Measurements from ENCODE around the gene JAKMIP2. TPM values are rescaled to one million over a fixed set of nuclear protein-coding genes. Genes with fewer than 3 reads are reported as not detected.

JAKMIP2 gene
- total and polyA plus RNA-seq, 11 donors = under 0.01 to 1.5 (median 0.16) TPM; not detected in 1

DNA sequence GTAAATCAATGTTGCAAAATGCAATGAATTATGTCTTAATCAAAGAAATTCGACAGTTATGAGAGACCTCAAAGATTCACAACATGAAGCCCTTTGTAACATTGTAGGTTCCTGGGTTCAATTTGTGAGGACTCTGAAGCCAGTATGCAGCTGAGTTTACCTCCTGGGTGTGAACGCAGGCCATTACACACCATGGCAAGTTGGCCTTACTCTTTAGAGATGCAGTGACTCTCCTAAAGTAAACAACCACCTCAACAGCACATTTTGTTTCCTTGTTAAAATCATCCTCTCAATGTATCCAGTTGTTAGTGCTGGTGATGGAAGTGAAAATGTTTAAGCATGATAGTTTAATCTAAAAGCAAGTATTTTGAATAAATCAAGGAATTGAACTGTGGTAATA is 73.8 kb downstream of the JAKMIP2 start:
- H3K4me1 ChIP-seq = no peaks in the 10 kb centered on the region
- H3K36me3 ChIP-seq = no peaks in the 10 kb centered on the region
- no peak for DNase-seq
- H3K4me3 ChIP-seq = no peak overlapping the region
- no peak overlapping the region for H3K27ac ChIP-seq
- ATAC-seq = no peak
- WGBS, 4 donors = 74 to 77% (median 75%) methylated on average over 2 of the region's 2 CpGs
- H3K27me3 ChIP-seq = no peaks in the 10 kb centered on the region
- intact Hi-C loops (cut with DNase I) = no loop called here
- no peaks in the 10 kb centered on the region for H3K9me3 ChIP-seq
- TF ChIP-seq POLR2A (IDR thresholded peaks at IDR 0.05) (no peak), CTCF (IDR thresholded peaks at IDR 0.05) (no peak)

DNA sequence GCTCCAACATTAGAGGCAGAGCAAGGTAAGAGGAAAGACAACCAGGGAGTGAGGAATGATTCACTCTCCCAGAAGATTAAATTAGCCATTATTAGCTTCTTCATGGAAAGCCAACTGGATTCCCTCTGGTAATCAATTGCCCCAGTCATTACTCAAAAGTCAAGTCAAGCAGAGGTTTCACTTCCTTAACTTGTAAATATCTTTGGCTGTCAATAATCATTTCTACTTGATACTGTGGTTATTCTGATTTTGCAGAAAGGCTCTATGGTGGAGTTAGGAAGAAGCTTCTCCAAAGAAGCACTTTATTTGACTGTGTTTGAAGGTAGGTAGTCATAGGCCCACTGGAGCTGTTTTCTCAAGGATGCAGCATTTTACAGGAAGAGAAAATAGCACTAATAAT is 78.0 kb downstream of the JAKMIP2 start:
- no peak overlapping the region for H3K4me3 ChIP-seq
- TF ChIP-seq POLR2A (IDR thresholded peaks at IDR 0.05) (no peak), CTCF (IDR thresholded peaks at IDR 0.05) (no peak)
- H3K36me3 ChIP-seq = no peaks in the 10 kb centered on the region
- intact Hi-C loops (cut with DNase I) = no loop called here
- no peaks in the 10 kb centered on the region for H3K4me1 ChIP-seq
- H3K27me3 ChIP-seq = peaks cover 0 to 3% (median 0%) of the 10 kb centered on the region in 9 donors
- DNase-seq = no peak
- no peaks in the 10 kb centered on the region for H3K9me3 ChIP-seq
- H3K27ac ChIP-seq = no peak overlapping the region
- ATAC-seq = no peak

DNA sequence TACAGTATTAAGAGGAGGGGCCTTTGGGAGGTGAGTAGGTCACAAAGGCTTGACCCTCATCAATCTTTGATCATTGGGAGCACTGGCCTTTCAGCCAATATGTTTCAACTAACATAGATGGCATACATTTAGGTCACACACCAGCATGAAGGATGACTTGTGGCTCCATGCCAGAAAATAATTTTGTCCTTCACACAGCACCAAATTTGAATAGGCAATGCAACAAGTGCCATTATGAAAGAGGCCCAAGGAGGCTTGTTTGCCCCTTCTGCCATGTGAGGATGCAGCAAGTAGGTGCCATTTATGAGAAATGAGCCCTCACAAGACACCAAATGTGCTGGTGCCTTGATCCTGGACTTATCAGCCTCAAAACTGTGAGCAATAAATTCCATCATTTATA is 81.1 kb downstream of the JAKMIP2 start:
- Histone ChIP-seq H3K4me3 (no peak overlapping the region), H3K36me3 (no peaks in the 10 kb centered on the region), H3K4me1 (no peaks in the 10 kb centered on the region), H3K9me3 (peaks cover 0 to 13% (median 0%) of the 10 kb centered on the region in 12 donors), H3K27me3 (peaks cover 0 to 3% (median 0%) of the 10 kb centered on the region in 9 donors), H3K27ac (no peak overlapping the region)
- intact Hi-C loops (cut with DNase I) = no loop called here
- ATAC-seq (no peak), DNase-seq (no peak)
- TF ChIP-seq CTCF (IDR thresholded peaks at IDR 0.05) (no peak), POLR2A (IDR thresholded peaks at IDR 0.05) (no peak)

- H3K27me3 ChIP-seq = peaks cover 0 to 3% (median 0%) of the 10 kb centered on the region in 9 donors
- WGBS, 4 donors = 84 to 87% (median 85%) methylated on average over 3 of the region's 3 CpGs
- ATAC-seq = no peak
- TF ChIP-seq POLR2A (IDR thresholded peaks at IDR 0.05) = no peak
- no peak for TF ChIP-seq CTCF (IDR thresholded peaks at IDR 0.05)
- no peak overlapping the region for H3K27ac ChIP-seq
- H3K36me3 ChIP-seq = no peaks in the 10 kb centered on the region
- DNase-seq = no peak
- no peak overlapping the region for H3K4me3 ChIP-seq
- H3K9me3 ChIP-seq = peaks cover 0 to 13% (median 0%) of the 10 kb centered on the region in 12 donors
- H3K4me1 ChIP-seq = no peaks in the 10 kb centered on the region
- intact Hi-C loops (cut with DNase I) = no loop called here
These were observed 82.9 kb downstream of the JAKMIP2 start for GRCh38 chr5:147699496-147700088.

Data from heart left ventricle (tissue), 16 donors.